Panc1 (cell line): ENCODE data around the gene JADE1. TPM values are rescaled to one million over a fixed set of nuclear protein-coding genes. Genes with fewer than 3 reads are reported as not detected.

Experiments
- ATAC-seq: fragments of 200-7000 bp; cut with Tn5 transposase; 2 replicates; pipeline ENCODE4 v1.9.1; 2020; ENCODE audit warnings: mild to moderate bottlenecking, moderate library complexity
- BruUV-seq: library from RNA; stranded (reverse); fragments of 400-500 nt; replicated peaks from 2 replicates; lab custom pipeline; 2021; lab: Mats Ljungman, UMichigan
- CTCF ChIA-PET: fragments of 300-600 bp; sonication (Branson Sonifier 250); formaldehyde crosslinking; loops from one replicate; lab custom pipeline; 2022; ENCODE audit warnings: antibody characterized with exemption; lab: Charles Lee
- POLR2A ChIA-PET: fragments of 300-600 bp; sonication (Branson Sonifier 250); formaldehyde crosslinking; loops from one replicate; lab custom pipeline; 2022; ENCODE audit warnings: antibody characterized with exemption; lab: Charles Lee
- DNase-seq: peaks from one replicate; pipeline ENCODE4 v3.0.0-alpha.2; 2010; ENCODE audit warnings: low read depth, low spot score
- H3K27ac ChIP-seq: 2 replicates; pipeline ENCODE4 v1.5.1; 2011; ENCODE audit warnings: mild to moderate bottlenecking, low read length, inconsistent platforms
- H3K27me3 ChIP-seq: fragments of 200-500 bp; sonication (Bioruptor generic); 2 replicates; pipeline ENCODE4 v1.6.0; 2014; ENCODE audit warnings: low read length, inconsistent platforms; ENCODE audit not compliant: control insufficient read depth, insufficient read depth
- H3K36me3 ChIP-seq: fragments of 200-500 bp; sonication (Bioruptor generic); 2 replicates; pipeline ENCODE4 v1.5.1; 2014; ENCODE audit warnings: inconsistent platforms, mild to moderate bottlenecking, low read length, moderate library complexity; ENCODE audit not compliant: control insufficient read depth, insufficient read depth
- H3K4me1 ChIP-seq: 2 replicates; pipeline ENCODE4 v1.5.1; 2011; ENCODE audit warnings: inconsistent platforms, mild to moderate bottlenecking, low read length, moderate library complexity; ENCODE audit not compliant: control insufficient read depth, insufficient read depth
- H3K4me3 ChIP-seq, 2 experiments: 2 replicates each; pipeline ENCODE4 v1.5.1; 2011 to 2012; ENCODE audit warnings: low read depth in 2 of 2, low read length in 2 of 2, mild to moderate bottlenecking in 2 of 2, inconsistent platforms in 1 of 2, moderate library complexity in 1 of 2
- H3K9me3 ChIP-seq: fragments of 200-500 bp; sonication (Bioruptor generic); 2 replicates; pipeline ENCODE4 v1.5.1; 2014; ENCODE audit warnings: low read depth, mild to moderate bottlenecking, inconsistent platforms, low read length, moderate library complexity; ENCODE audit not compliant: control insufficient read depth, insufficient read depth
- POLR2AphosphoS5 ChIP-seq: IDR thresholded peaks from 2 replicates; pipeline ENCODE4 v1.6.1; 2012; ENCODE audit warnings: mild to moderate bottlenecking, low read depth, low read length, moderate library complexity
- SIN3A ChIP-seq: IDR thresholded peaks from 2 replicates; pipeline ENCODE4 v1.6.1; 2012; ENCODE audit warnings: low read depth, mild to moderate bottlenecking, low read length, moderate library complexity, borderline replicate concordance; ENCODE audit not compliant: insufficient read depth
- TCF7L2 ChIP-seq: IDR thresholded peaks from 2 replicates; pipeline ENCODE4 v1.6.1; 2011; ENCODE audit warnings: mild to moderate bottlenecking, low read depth, low read length, inconsistent platforms
- in situ Hi-C: cut with HindIII; loops from 2 replicates; pipeline ENCODE4 v1.10.0; 2016; ENCODE audit warnings: low sequenced_read_pairs, low pct_unique_long_range_greater_than_20kb
- intact Hi-C: fragments of 100-400 bp; cut with micrococcal nuclease; formaldehyde crosslinking; loops from one replicate; pipeline ENCODE4 v1.10.0; 2022; ENCODE audit not compliant: unreplicated experiment
- total RNA-seq: library from RNA; stranded (reverse); gene quantifications from one replicate; pipeline ENCODE4 v1.2.1, GENCODE V29; 2021; ENCODE audit not compliant: unreplicated experiment
- TF ChIP-seq, protein P1 (sequence below), 2 experiments: IDR thresholded peaks; 2 replicates each; pipeline ENCODE4 v1.6.1; 2011 to 2012; ENCODE audit warnings: low read depth in 2 of 2, control low read depth in 1 of 2, low read length in 1 of 2, mild to moderate bottlenecking in 1 of 2, moderate library complexity in 1 of 2; ENCODE audit not compliant: insufficient read depth in 1 of 2
- TF ChIP-seq, protein P2 (sequence below): fragments of 450-650 bp; IDR thresholded peaks from 2 replicates; pipeline ENCODE4 v1.5.1; 2017; ENCODE audit warnings: mild to moderate bottlenecking

Gene JADE1
- total RNA-seq, 1 experiment from 2014 or later: 23.4 TPM

DNA sequence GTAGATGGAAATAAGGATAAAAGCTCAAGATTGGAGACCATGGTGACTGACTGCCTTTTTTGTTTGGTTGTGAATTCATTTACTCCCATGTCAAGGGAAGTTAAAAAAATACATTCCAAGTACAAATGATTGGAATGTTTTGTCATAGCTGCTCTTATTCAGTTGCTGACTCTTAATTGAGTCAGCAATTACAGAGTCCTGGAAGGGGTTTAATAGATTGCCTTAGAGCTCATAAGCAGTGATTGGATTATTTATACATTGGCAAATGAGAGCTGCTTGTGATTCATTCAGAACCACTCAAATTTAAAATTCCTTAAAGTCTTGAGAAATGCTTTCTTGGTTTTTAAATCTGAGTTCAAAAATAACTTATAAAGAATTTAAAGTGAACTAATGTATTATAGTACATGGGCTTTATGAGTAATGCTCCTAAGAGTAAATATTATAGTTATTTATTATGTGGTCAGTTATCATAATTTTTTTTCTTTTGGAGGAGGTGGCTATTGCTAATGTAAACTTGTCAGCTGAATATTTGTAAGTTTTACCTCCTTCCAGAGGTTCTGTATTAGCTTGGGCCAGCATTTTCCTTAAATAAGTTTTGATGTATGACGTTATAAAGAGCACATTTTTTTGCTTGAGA lies 13.6 kb downstream of the JADE1 start:
- in situ Hi-C loops (no loop called here), intact Hi-C loops (no loop called here)
- no peaks in the 10 kb centered on the region for H3K36me3 ChIP-seq
- ChIA-PET POLR2A (interaction anchor here (0.6 to 2.8 kb wide), 2 partner anchors 11 to 31 kb away, joined by 3 to 15 read pairs; no protein-coding TSS in a partner anchor), CTCF (interaction anchor here (0.7 kb wide), 1 partner anchor 357 kb away, joined by 5 read pairs; no protein-coding TSS in a partner anchor)
- H3K4me3 ChIP-seq: no peak overlapping the region
- DNase-seq: peak; percentile 57
- H3K27ac ChIP-seq: no peak overlapping the region
- TF ChIP-seq, protein P1, sequence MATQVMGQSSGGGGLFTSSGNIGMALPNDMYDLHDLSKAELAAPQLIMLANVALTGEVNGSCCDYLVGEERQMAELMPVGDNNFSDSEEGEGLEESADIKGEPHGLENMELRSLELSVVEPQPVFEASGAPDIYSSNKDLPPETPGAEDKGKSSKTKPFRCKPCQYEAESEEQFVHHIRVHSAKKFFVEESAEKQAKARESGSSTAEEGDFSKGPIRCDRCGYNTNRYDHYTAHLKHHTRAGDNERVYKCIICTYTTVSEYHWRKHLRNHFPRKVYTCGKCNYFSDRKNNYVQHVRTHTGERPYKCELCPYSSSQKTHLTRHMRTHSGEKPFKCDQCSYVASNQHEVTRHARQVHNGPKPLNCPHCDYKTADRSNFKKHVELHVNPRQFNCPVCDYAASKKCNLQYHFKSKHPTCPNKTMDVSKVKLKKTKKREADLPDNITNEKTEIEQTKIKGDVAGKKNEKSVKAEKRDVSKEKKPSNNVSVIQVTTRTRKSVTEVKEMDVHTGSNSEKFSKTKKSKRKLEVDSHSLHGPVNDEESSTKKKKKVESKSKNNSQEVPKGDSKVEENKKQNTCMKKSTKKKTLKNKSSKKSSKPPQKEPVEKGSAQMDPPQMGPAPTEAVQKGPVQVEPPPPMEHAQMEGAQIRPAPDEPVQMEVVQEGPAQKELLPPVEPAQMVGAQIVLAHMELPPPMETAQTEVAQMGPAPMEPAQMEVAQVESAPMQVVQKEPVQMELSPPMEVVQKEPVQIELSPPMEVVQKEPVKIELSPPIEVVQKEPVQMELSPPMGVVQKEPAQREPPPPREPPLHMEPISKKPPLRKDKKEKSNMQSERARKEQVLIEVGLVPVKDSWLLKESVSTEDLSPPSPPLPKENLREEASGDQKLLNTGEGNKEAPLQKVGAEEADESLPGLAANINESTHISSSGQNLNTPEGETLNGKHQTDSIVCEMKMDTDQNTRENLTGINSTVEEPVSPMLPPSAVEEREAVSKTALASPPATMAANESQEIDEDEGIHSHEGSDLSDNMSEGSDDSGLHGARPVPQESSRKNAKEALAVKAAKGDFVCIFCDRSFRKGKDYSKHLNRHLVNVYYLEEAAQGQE (IDR thresholded peaks at IDR 0.05; ENCODE audit: insufficient read depth in 1 of 2, low read depth in 2 of 2, low read length in 1 of 2): no peak
- TF ChIP-seq SIN3A (no peak), TCF7L2 (no peak), POLR2AphosphoS5 (no peak)
- TF ChIP-seq, protein P2, sequence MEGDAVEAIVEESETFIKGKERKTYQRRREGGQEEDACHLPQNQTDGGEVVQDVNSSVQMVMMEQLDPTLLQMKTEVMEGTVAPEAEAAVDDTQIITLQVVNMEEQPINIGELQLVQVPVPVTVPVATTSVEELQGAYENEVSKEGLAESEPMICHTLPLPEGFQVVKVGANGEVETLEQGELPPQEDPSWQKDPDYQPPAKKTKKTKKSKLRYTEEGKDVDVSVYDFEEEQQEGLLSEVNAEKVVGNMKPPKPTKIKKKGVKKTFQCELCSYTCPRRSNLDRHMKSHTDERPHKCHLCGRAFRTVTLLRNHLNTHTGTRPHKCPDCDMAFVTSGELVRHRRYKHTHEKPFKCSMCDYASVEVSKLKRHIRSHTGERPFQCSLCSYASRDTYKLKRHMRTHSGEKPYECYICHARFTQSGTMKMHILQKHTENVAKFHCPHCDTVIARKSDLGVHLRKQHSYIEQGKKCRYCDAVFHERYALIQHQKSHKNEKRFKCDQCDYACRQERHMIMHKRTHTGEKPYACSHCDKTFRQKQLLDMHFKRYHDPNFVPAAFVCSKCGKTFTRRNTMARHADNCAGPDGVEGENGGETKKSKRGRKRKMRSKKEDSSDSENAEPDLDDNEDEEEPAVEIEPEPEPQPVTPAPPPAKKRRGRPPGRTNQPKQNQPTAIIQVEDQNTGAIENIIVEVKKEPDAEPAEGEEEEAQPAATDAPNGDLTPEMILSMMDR: no peak
- no peaks in the 10 kb centered on the region for H3K27me3 ChIP-seq
- BruUV-seq: no TSS peak
- peaks cover 12% of the 10 kb centered on the region for H3K4me1 ChIP-seq
- peak; percentile 75 for ATAC-seq
- H3K9me3 ChIP-seq: no peaks in the 10 kb centered on the region

DNA sequence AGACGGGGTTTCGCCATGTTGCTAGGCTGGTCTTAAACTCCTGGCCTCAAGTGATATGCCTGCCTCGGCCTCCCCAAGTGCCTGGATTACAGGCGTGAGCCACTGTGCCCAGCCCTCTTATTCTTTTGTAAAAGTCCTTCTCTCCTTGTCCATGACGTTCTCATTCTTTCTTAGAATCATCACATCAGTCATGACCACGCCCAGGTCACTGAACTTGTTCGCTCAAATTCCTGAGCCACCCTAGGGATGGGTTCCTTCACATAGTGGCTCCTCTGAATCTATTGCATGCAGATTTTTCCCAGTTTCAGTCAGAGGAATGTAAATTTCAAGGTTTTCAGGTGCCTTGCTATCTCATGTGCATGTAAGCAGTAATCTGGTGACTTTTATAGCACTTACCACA lies 15.7 kb downstream of the JADE1 start:
- intact Hi-C loops: no loop called here
- POLR2A ChIA-PET: no interaction called here
- H3K27me3 ChIP-seq: no peaks in the 10 kb centered on the region
- H3K27ac ChIP-seq: no peak overlapping the region
- no TSS peak for BruUV-seq
- no peak overlapping the region for H3K4me3 ChIP-seq
- ATAC-seq (no peak), DNase-seq (no peak)
- no peaks in the 10 kb centered on the region for H3K9me3 ChIP-seq
- CTCF ChIA-PET: no interaction called here
- TF ChIP-seq, protein P1 (IDR thresholded peaks at IDR 0.05; ENCODE audit: insufficient read depth in 1 of 2, low read depth in 2 of 2, low read length in 1 of 2): no peak
- TF ChIP-seq, protein P2: no peak
- H3K36me3 ChIP-seq: no peaks in the 10 kb centered on the region
- peaks cover 12% of the 10 kb centered on the region for H3K4me1 ChIP-seq
- in situ Hi-C loops: no loop called here
